ENCODE measurements around the gene BEST1.

GRCh38 chr11:61927501-61927900, 22.6 kb upstream of the BEST1 start:
- TF ChIP-seq, protein P1, sequence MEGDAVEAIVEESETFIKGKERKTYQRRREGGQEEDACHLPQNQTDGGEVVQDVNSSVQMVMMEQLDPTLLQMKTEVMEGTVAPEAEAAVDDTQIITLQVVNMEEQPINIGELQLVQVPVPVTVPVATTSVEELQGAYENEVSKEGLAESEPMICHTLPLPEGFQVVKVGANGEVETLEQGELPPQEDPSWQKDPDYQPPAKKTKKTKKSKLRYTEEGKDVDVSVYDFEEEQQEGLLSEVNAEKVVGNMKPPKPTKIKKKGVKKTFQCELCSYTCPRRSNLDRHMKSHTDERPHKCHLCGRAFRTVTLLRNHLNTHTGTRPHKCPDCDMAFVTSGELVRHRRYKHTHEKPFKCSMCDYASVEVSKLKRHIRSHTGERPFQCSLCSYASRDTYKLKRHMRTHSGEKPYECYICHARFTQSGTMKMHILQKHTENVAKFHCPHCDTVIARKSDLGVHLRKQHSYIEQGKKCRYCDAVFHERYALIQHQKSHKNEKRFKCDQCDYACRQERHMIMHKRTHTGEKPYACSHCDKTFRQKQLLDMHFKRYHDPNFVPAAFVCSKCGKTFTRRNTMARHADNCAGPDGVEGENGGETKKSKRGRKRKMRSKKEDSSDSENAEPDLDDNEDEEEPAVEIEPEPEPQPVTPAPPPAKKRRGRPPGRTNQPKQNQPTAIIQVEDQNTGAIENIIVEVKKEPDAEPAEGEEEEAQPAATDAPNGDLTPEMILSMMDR (IDR thresholded peaks at IDR 0.05) = no peak
- TF ChIP-seq EZH2phosphoT487 (IDR thresholded peaks at IDR 0.05) = no peak
- no peak for TF ChIP-seq EZH2 (IDR thresholded peaks at IDR 0.05)

Measured in neural progenitor cell (in vitro differentiated cells).